H9 (cell line): Measurements from ENCODE around the gene TMEM178B. TPM values are rescaled to one million over a fixed set of nuclear protein-coding genes. Genes with fewer than 3 reads are reported as not detected.

Source experiments
- DNase-seq: peaks from one replicate; pipeline ENCODE4 v3.0.0-alpha.2; 2017
- H2AFZ ChIP-seq: one replicate; pipeline ENCODE4 v1.6.1; 2013; ENCODE audit warnings: mild to moderate bottlenecking, low read length, control low read depth, moderate library complexity
- H2AK5ac ChIP-seq: 2 replicates; pipeline ENCODE4 v1.6.1; 2013; ENCODE audit warnings: low read length, control low read depth, mixed read lengths; ENCODE audit not compliant: insufficient read length
- H2BK120ac ChIP-seq: one replicate; pipeline ENCODE4 v1.6.1; 2013; ENCODE audit warnings: low read depth, mild to moderate bottlenecking, low read length, control low read depth, inconsistent platforms; ENCODE audit not compliant: poor library complexity, severe bottlenecking
- H2BK12ac ChIP-seq: 2 replicates; pipeline ENCODE4 v1.6.1; 2013; ENCODE audit warnings: low read length, control low read depth, mixed read lengths, low read depth; ENCODE audit not compliant: insufficient read length
- H2BK15ac ChIP-seq: 2 replicates; pipeline ENCODE4 v1.6.1; 2013; ENCODE audit warnings: low read depth, low read length, control low read depth
- H2BK20ac ChIP-seq: one replicate; pipeline ENCODE4 v1.6.1; 2013; ENCODE audit warnings: low read depth, mild to moderate bottlenecking, low read length, control low read depth, inconsistent platforms; ENCODE audit not compliant: poor library complexity, severe bottlenecking
- H2BK5ac ChIP-seq: 2 replicates; pipeline ENCODE4 v1.6.1; 2013; ENCODE audit warnings: low read length, control low read depth, mixed read lengths; ENCODE audit not compliant: insufficient read length
- H3K14ac ChIP-seq: 2 replicates; pipeline ENCODE4 v1.6.1; 2013; ENCODE audit warnings: low read length, control low read depth; ENCODE audit not compliant: insufficient read depth
- H3K18ac ChIP-seq: 2 replicates; pipeline ENCODE4 v1.6.1; 2013; ENCODE audit warnings: low read depth, mild to moderate bottlenecking, mixed read lengths, low read length, control low read depth; ENCODE audit not compliant: insufficient read length
- H3K23ac ChIP-seq: 2 replicates; pipeline ENCODE4 v1.6.1; 2013; ENCODE audit warnings: low read length, control low read depth, mixed read lengths, low read depth; ENCODE audit not compliant: insufficient read length
- H3K23me2 ChIP-seq: 2 replicates; pipeline ENCODE4 v1.6.1; 2013; ENCODE audit warnings: low read depth, mild to moderate bottlenecking, mixed read lengths, low read length, control low read depth; ENCODE audit not compliant: insufficient read length, poor library complexity, severe bottlenecking
- H3K27ac ChIP-seq: 2 replicates; pipeline ENCODE4 v1.5.1; 2013; ENCODE audit warnings: low read length, control low read depth, mixed read lengths, low read depth; ENCODE audit not compliant: insufficient read length
- H3K27me3 ChIP-seq: 2 replicates; pipeline ENCODE4 v1.6.1; 2013; ENCODE audit warnings: low read length, control low read depth, inconsistent platforms; ENCODE audit not compliant: insufficient read depth
- H3K4ac ChIP-seq: 2 replicates; pipeline ENCODE4 v1.6.1; 2013; ENCODE audit warnings: low read depth, mild to moderate bottlenecking, control low read depth, inconsistent platforms, low read length, moderate library complexity
- H3K4me1 ChIP-seq: 2 replicates; pipeline ENCODE4 v1.6.1; 2013; ENCODE audit warnings: low read length, control low read depth, inconsistent platforms; ENCODE audit not compliant: insufficient read depth
- H3K4me2 ChIP-seq: 2 replicates; pipeline ENCODE4 v1.6.1; 2013; ENCODE audit warnings: low read length, control low read depth, mixed read lengths; ENCODE audit not compliant: insufficient read length, insufficient read depth
- H3K56ac ChIP-seq: 2 replicates; pipeline ENCODE4 v1.6.1; 2013; ENCODE audit warnings: low read depth, mild to moderate bottlenecking, mixed read lengths, low read length, control low read depth; ENCODE audit not compliant: insufficient read length
- H3K79me1 ChIP-seq: 2 replicates; pipeline ENCODE4 v1.6.1; 2013; ENCODE audit warnings: low read depth, mild to moderate bottlenecking, moderate library complexity, low read length, control low read depth, inconsistent platforms; ENCODE audit not compliant: insufficient read depth, poor library complexity, severe bottlenecking
- H3K79me2 ChIP-seq: 2 replicates; pipeline ENCODE4 v1.6.1; 2013; ENCODE audit warnings: low read length, control low read depth, inconsistent platforms; ENCODE audit not compliant: insufficient read depth
- H3K9ac ChIP-seq: 2 replicates; pipeline ENCODE4 v1.6.1; 2013; ENCODE audit warnings: low read length, control low read depth, mixed read lengths; ENCODE audit not compliant: insufficient read length; ENCODE audit errors: extremely low read depth
- H3K9me3 ChIP-seq: one replicate; pipeline ENCODE4 v1.6.1; 2013; ENCODE audit warnings: low read depth, low read length, inconsistent platforms; ENCODE audit not compliant: control insufficient read depth
- H3T11ph ChIP-seq: one replicate; pipeline ENCODE4 v1.6.1; 2013; ENCODE audit warnings: mild to moderate bottlenecking, low read length, control low read depth, inconsistent platforms
- H4K20me1 ChIP-seq: one replicate; pipeline ENCODE4 v1.6.1; 2013; ENCODE audit not compliant: control insufficient read depth, insufficient read length, insufficient read depth
- H4K5ac ChIP-seq: 2 replicates; pipeline ENCODE4 v1.6.1; 2013; ENCODE audit warnings: low read depth, mild to moderate bottlenecking, mixed read lengths, low read length, control low read depth; ENCODE audit not compliant: insufficient read length
- H4K8ac ChIP-seq: replicated peaks from 2 replicates; pipeline ENCODE4 v1.6.1; 2013; ENCODE audit warnings: low read length, control low read depth, mixed read lengths, low read depth; ENCODE audit not compliant: insufficient read length
- H4K91ac ChIP-seq: 2 replicates; pipeline ENCODE4 v1.6.1; 2013; ENCODE audit warnings: low read depth, mild to moderate bottlenecking, moderate library complexity, mixed read lengths, low read length, control low read depth; ENCODE audit not compliant: insufficient read length
- H3K27ac Mint-ChIP-seq, 3 experiments: 2 replicates in 2 of 3; 3 replicates in 1 of 3; pipeline ENCODE4 v1.8.0; 2020 to 2021; ENCODE audit warnings: mixed read lengths in 3 of 3, mild to moderate bottlenecking in 1 of 3, moderate library complexity in 1 of 3
- H3K27me3 Mint-ChIP-seq: 2 replicates; pipeline ENCODE4 v1.8.0; 2021; ENCODE audit warnings: low read depth, mild to moderate bottlenecking, moderate library complexity, mixed read lengths
- H3K36me3 Mint-ChIP-seq, 3 experiments: 2 replicates in 2 of 3; 3 replicates in 1 of 3; pipeline ENCODE4 v1.8.0; 2020 to 2021; ENCODE audit warnings: low read depth in 3 of 3, mixed read lengths in 3 of 3; ENCODE audit not compliant: insufficient read depth in 1 of 3
- H3K4me1 Mint-ChIP-seq, 2 experiments: 2 replicates each; pipeline ENCODE4 v1.8.0; 2020; ENCODE audit warnings: mixed read lengths in 2 of 2
- H3K4me3 Mint-ChIP-seq, 2 experiments: 2 replicates in 1 of 2; 3 replicates in 1 of 2; pipeline ENCODE4 v1.8.0; 2020 to 2021; ENCODE audit warnings: mild to moderate bottlenecking in 2 of 2, mixed read lengths in 2 of 2, moderate library complexity in 1 of 2
- H3K9me3 Mint-ChIP-seq, 2 experiments: 2 replicates in 1 of 2; 3 replicates in 1 of 2; pipeline ENCODE4 v1.8.0; 2020; ENCODE audit warnings: mild to moderate bottlenecking in 2 of 2, mixed read lengths in 2 of 2, moderate library complexity in 1 of 2
- WGBS: extraction: QIAGEN DNeasy Blood & Tissue Kit; methylation state at CpG from one replicate; pipeline ENCODE4 v1.1.7; 2013; ENCODE audit warnings: missing lambda C conversion rate, low lambda C conversion rate, mixed read lengths; ENCODE audit not compliant: insufficient read length; ENCODE audit errors: extremely low coverage; 5-methylcytosine and 5-hydroxymethylcytosine counted together
- total RNA-seq: library from RNA; stranded (reverse); gene quantifications from 2 replicates; pipeline ENCODE4 v1.2.1, GENCODE V29; 2021
- TF ChIP-seq, protein P1 (sequence below): fragments of 200-600 bp; sonication (generic); conservative IDR thresholded peaks from 3 replicates; pipeline ENCODE4 v1.8.0; 2021; ENCODE audit warnings: antibody characterized with exemption, mild to moderate bottlenecking

TMEM178B gene
- total RNA-seq, 1 experiment from 2014 or later: 11.3 TPM

DNA sequence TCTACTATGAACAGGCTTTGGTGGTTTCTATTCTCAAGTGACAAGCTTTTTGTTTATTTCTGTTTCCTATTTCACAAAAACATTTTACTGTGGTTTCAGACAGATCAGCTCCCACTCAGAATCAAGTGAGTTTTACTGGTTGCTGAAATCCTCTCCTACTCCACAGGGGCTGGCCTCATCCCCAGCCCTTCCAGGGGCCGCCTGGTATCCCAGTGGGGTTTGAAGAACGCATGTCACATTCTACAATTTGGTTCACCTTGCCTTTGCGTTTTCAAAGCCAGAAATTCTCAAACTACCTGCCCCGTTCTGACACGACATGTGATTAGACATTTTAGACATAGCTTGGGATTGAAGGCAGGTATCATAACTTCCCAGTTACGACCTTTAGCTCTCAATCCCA lies 316.5 kb downstream of the TMEM178B start:
- no peak overlapping the region for H3K56ac ChIP-seq
- H3K27ac Mint-ChIP-seq: no peak overlapping the region
- H3K18ac ChIP-seq: no peak overlapping the region
- H3K9me3 ChIP-seq: no peaks in the 10 kb centered on the region
- H3K14ac ChIP-seq: no peak overlapping the region
- H4K8ac ChIP-seq: no peak overlapping the region
- peaks cover 3% of the 10 kb centered on the region; the same call in 1 of the 2 replicates for H3K27me3 Mint-ChIP-seq
- no peak overlapping the region for H4K91ac ChIP-seq
- H2BK5ac ChIP-seq: no peak overlapping the region
- H3K4me2 ChIP-seq: no peak overlapping the region
- no CpG with 5 or more reads among the region's 6 CpGs for WGBS
- DNase-seq: no peak
- no peak overlapping the region for H4K5ac ChIP-seq
- no peaks in the 10 kb centered on the region for H3K9me3 Mint-ChIP-seq
- no peak overlapping the region for H2AK5ac ChIP-seq
- H3K4me3 Mint-ChIP-seq: no peak overlapping the region
- no peak overlapping the region for H2AFZ ChIP-seq
- H2BK12ac ChIP-seq: no peak overlapping the region
- TF ChIP-seq, protein P1, sequence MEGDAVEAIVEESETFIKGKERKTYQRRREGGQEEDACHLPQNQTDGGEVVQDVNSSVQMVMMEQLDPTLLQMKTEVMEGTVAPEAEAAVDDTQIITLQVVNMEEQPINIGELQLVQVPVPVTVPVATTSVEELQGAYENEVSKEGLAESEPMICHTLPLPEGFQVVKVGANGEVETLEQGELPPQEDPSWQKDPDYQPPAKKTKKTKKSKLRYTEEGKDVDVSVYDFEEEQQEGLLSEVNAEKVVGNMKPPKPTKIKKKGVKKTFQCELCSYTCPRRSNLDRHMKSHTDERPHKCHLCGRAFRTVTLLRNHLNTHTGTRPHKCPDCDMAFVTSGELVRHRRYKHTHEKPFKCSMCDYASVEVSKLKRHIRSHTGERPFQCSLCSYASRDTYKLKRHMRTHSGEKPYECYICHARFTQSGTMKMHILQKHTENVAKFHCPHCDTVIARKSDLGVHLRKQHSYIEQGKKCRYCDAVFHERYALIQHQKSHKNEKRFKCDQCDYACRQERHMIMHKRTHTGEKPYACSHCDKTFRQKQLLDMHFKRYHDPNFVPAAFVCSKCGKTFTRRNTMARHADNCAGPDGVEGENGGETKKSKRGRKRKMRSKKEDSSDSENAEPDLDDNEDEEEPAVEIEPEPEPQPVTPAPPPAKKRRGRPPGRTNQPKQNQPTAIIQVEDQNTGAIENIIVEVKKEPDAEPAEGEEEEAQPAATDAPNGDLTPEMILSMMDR: no peak
- H3K9ac ChIP-seq: no peak overlapping the region
- no peak overlapping the region for H3K4ac ChIP-seq
- no peak overlapping the region for H2BK120ac ChIP-seq
- H3T11ph ChIP-seq: no peak overlapping the region
- no peaks in the 10 kb centered on the region for H3K23me2 ChIP-seq
- H3K79me1 ChIP-seq: no peaks in the 10 kb centered on the region
- no peak overlapping the region for H3K27ac ChIP-seq
- H2BK20ac ChIP-seq: no peak overlapping the region
- no peaks in the 10 kb centered on the region for H3K79me2 ChIP-seq
- H3K23ac ChIP-seq: no peak overlapping the region
- no peaks in the 10 kb centered on the region for H4K20me1 ChIP-seq
- no peaks in the 10 kb centered on the region for H3K4me1 ChIP-seq
- no peak overlapping the region for H2BK15ac ChIP-seq
- H3K27me3 ChIP-seq: no peaks in the 10 kb centered on the region
- no peaks in the 10 kb centered on the region for H3K36me3 Mint-ChIP-seq
- H3K4me1 Mint-ChIP-seq: peaks cover 8 to 12% of the 10 kb centered on the region in 2 experiments
